Naive thymus-derived CD8-positive, alpha-beta T cell (primary cell): Measurements from ENCODE around the gene TCF3. TPM values are rescaled to one million over a fixed set of nuclear protein-coding genes. Genes with fewer than 3 reads are reported as not detected.
A peak's percentile ranks its signal among the peaks of the same experiment; 100 is the strongest.

ENCODE experiments used
- ATAC-seq, 2 donors: fragments of 150-1000 bp; cut with Tn5 transposase in 1 of 2; sonication (Bioruptor Pico), chemical (Tn5 transposase) in 1 of 2; 1 replicate in 1 of 2; 2 replicates in 1 of 2; pipeline ENCODE4 v1.10.0; 2021; ENCODE audit warnings: mild to moderate bottlenecking in 2 of 2, moderate library complexity in 2 of 2
- POLR2A ChIA-PET: fragments of 350-600 bp; sonication (Branson Sonifier 250); formaldehyde crosslinking; loops from one replicate; lab custom pipeline; 2021; ENCODE audit warnings: antibody characterized with exemption; lab: Charles Lee
- DNase-seq, 10 donors: peaks; one replicate each; pipeline versions ENCODE4 v3.0.0 to v3.0.0-alpha.2; 2020 to 2022
- H3K27ac Mint-ChIP-seq, 10 donors: one replicate each; pipeline ENCODE4 v1.8.0; 2020 to 2022; ENCODE audit warnings: mild to moderate bottlenecking in 10 of 10, mixed read lengths in 10 of 10, moderate library complexity in 4 of 10, inconsistent platforms in 1 of 10
- H3K27me3 Mint-ChIP-seq, 5 donors: one replicate each; pipeline ENCODE4 v1.8.0; 2021 to 2022; ENCODE audit warnings: mixed read lengths in 5 of 5
- H3K36me3 Mint-ChIP-seq, 3 donors: one replicate each; pipeline ENCODE4 v1.8.0; 2020 to 2022; ENCODE audit warnings: mixed read lengths in 3 of 3, mild to moderate bottlenecking in 2 of 3, inconsistent platforms in 1 of 3
- H3K4me1 Mint-ChIP-seq, 4 donors: one replicate each; pipeline ENCODE4 v1.8.0; 2021 to 2022; ENCODE audit warnings: mixed read lengths in 4 of 4
- H3K4me3 Mint-ChIP-seq, 10 donors: one replicate each; pipeline ENCODE4 v1.8.0; 2020 to 2022; ENCODE audit warnings: mild to moderate bottlenecking in 10 of 10, mixed read lengths in 10 of 10, moderate library complexity in 6 of 10, inconsistent platforms in 1 of 10
- H3K9me3 Mint-ChIP-seq, 9 donors: one replicate each; pipeline ENCODE4 v1.8.0; 2020 to 2022; ENCODE audit warnings: mixed read lengths in 9 of 9, mild to moderate bottlenecking in 3 of 9, inconsistent platforms in 1 of 9, moderate library complexity in 1 of 9
- polyA plus RNA-seq, 3 donors: library from polyadenylated mRNA; unstranded; fragments of 300-500 nt; fragmentation: Illumina TruSeq; gene quantifications; one replicate each; pipeline ENCODE4 v1.2.3, GENCODE V29; 2021
- total RNA-seq, 8 experiments: library from RNA in 2 of 8; stranded (reverse) in 2 of 8; gene quantifications; one replicate each; pipeline ENCODE4 v1.2.3 and lab custom pipeline; 2021 to 2026

The TCF3 gene
- total and polyA plus RNA-seq, 5 experiments from 2014 or later = 7.8 to 102 (median 33.0) TPM

GRCh38 chr19:1610579-1610978 is 41.8 kb downstream of the TCF3 start:
- H3K4me3 Mint-ChIP-seq = peak overlapping the region in 8 of 10 donors; percentile 22 to 82 (median 30)
- peak overlapping the region in 9 of 10 donors; percentile 26 to 85 (median 63) for H3K27ac Mint-ChIP-seq
- peaks cover 0 to 36% (median 12%) of the 10 kb centered on the region in 3 donors for H3K36me3 Mint-ChIP-seq
- H3K27me3 Mint-ChIP-seq = no peaks in the 10 kb centered on the region
- POLR2A ChIA-PET = interaction anchor here (1.9 kb wide), 1 partner anchor 18 kb away, joined by 8 read pairs; the partner anchor contains the start of gene MBD3
- ATAC-seq (peak; percentile 1 to 14), DNase-seq (peak in 8 of 10 donors; percentile 35 to 73 (median 53))
- H3K9me3 Mint-ChIP-seq = no peaks in the 10 kb centered on the region
- peaks cover 13 to 58% (median 47%) of the 10 kb centered on the region in 4 donors for H3K4me1 Mint-ChIP-seq

- Mint-ChIP-seq H3K36me3 (peaks cover 0 to 33% (median 9%) of the 10 kb centered on the region in 3 donors), H3K4me1 (peaks cover 16 to 58% (median 50%) of the 10 kb centered on the region in 4 donors), H3K27me3 (no peaks in the 10 kb centered on the region), H3K27ac (peak overlapping the region in 8 of 10 donors; percentile 30 to 90 (median 76)), H3K4me3 (peak overlapping the region in 9 of 10 donors; percentile 60 to 86 (median 85)), H3K9me3 (no peaks in the 10 kb centered on the region)
- POLR2A ChIA-PET = interaction anchor here (0.9 to 1.9 kb wide), 3 partner anchors 17 to 42 kb away, joined by 3 to 8 read pairs (median 3); partner anchors contain the start of gene MBD3
- no peak for ATAC-seq
- no peak for DNase-seq
Observed at GRCh38 chr19:1609680-1610474, 42.5 kb downstream of the TCF3 start.

GRCh38 chr19:1609103-1609396 is 43.4 kb downstream of the TCF3 start:
- Mint-ChIP-seq H3K9me3 (no peaks in the 10 kb centered on the region), H3K4me3 (peak overlapping the region; percentile 70 to 88 (median 85)), H3K27me3 (no peaks in the 10 kb centered on the region), H3K36me3 (peaks cover 0 to 25% (median 8%) of the 10 kb centered on the region in 3 donors), H3K4me1 (peaks cover 16 to 63% (median 54%) of the 10 kb centered on the region in 4 donors), H3K27ac (peak overlapping the region in 9 of 10 donors; percentile 24 to 90 (median 74))
- DNase-seq (peak in 3 of 10 donors; percentile 16 to 25 (median 23)), ATAC-seq (no peak)
- POLR2A ChIA-PET = interaction anchor here (1.4 to 1.9 kb wide), 2 partner anchors 16 to 43 kb away, joined by 8 to 9 read pairs; partner anchors contain the start of genes MBD3 and TCF3

GRCh38 chr19:1608359-1609102 is 43.9 kb downstream of the TCF3 start:
- Mint-ChIP-seq H3K36me3 (peaks cover 0 to 19% (median 7%) of the 10 kb centered on the region in 3 donors), H3K4me3 (peak overlapping the region; percentile 70 to 88 (median 85)), H3K9me3 (no peaks in the 10 kb centered on the region), H3K27ac (peak overlapping the region; percentile 61 to 93 (median 80)), H3K27me3 (no peaks in the 10 kb centered on the region), H3K4me1 (peaks cover 16 to 68% (median 56%) of the 10 kb centered on the region in 4 donors)
- POLR2A ChIA-PET = interaction anchor here (1.4 to 1.9 kb wide), 2 partner anchors 15 to 44 kb away, joined by 8 to 9 read pairs; partner anchors contain the start of genes MBD3 and TCF3
- peak in 7 of 10 donors; percentile 21 to 72 (median 39) for DNase-seq
- no peak for ATAC-seq

- H3K4me1 Mint-ChIP-seq = peaks cover 23 to 72% (median 63%) of the 10 kb centered on the region in 4 donors
- peak overlapping the region; percentile 94 to 100 (median 98) for H3K27ac Mint-ChIP-seq
- peaks cover 0 to 8% (median 3%) of the 10 kb centered on the region in 3 donors for H3K36me3 Mint-ChIP-seq
Observed at GRCh38 chr19:1606138-1606651, 46.2 kb downstream of the TCF3 start.

GRCh38 chr19:1605236-1606137 is 46.9 kb downstream of the TCF3 start, which contains the start of gene UQCR11:
Gene UQCR11 (minus strand): TSS chr19:1605462. CDS start chr19:1605409, 53 bp downstream.
- Mint-ChIP-seq H3K4me3 (peak within 1 kb of the TSS; percentile 91 to 99 (median 98)), H3K27ac (peak within 1 kb of the TSS; percentile 94 to 100 (median 98)), H3K36me3 (peaks cover 0 to 3% (median 2%) of the 10 kb centered on the region in 3 donors), H3K27me3 (no peaks in the 10 kb centered on the region), H3K4me1 (peaks cover 21 to 68% (median 57%) of the 10 kb centered on the region in 4 donors), H3K9me3 (no peaks in the 10 kb centered on the region)
- DNase-seq (peak; percentile 85 to 95 (median 88)), ATAC-seq (peak; percentile 78 to 85)
- POLR2A ChIA-PET = interaction anchor here (0.6 to 4.7 kb wide), 11 partner anchors 9 to 163 kb away, joined by 3 to 52 read pairs (median 6); partner anchors contain the start of genes MBD3 and TCF3

More at GRCh38 chr19:1606138-1606651, 46.2 kb downstream of the TCF3 start:
- H3K9me3 Mint-ChIP-seq = no peaks in the 10 kb centered on the region
- POLR2A ChIA-PET = interaction anchor here (0.6 to 4.7 kb wide), 9 partner anchors 9 to 164 kb away, joined by 4 to 52 read pairs (median 6); partner anchors contain the start of genes MBD3 and TCF3
- H3K4me3 Mint-ChIP-seq = peak overlapping the region; percentile 91 to 99 (median 98)
- DNase-seq (no peak), ATAC-seq (no peak)
- no peaks in the 10 kb centered on the region for H3K27me3 Mint-ChIP-seq

GRCh38 chr19:1602091-1602707 is 50.2 kb downstream of the TCF3 start:
- ATAC-seq (no peak), DNase-seq (no peak)
- Mint-ChIP-seq H3K27ac (peak overlapping the region in 1 of 10 donors; percentile 27), H3K4me1 (peaks cover 13 to 52% (median 33%) of the 10 kb centered on the region in 4 donors), H3K4me3 (peak overlapping the region in 1 of 10 donors; percentile 75), H3K9me3 (no peaks in the 10 kb centered on the region), H3K27me3 (no peaks in the 10 kb centered on the region), H3K36me3 (peaks cover 0 to 24% (median 10%) of the 10 kb centered on the region in 3 donors)
- POLR2A ChIA-PET = interaction anchor here (1.1 to 1.4 kb wide), 2 partner anchors 9 to 35 kb away, joined by 3 to 8 read pairs; partner anchors contain the start of genes MBD3 and MEX3D

- ATAC-seq (no peak), DNase-seq (no peak)
- H3K4me1 Mint-ChIP-seq = peaks cover 13 to 47% (median 29%) of the 10 kb centered on the region in 4 donors
- peaks cover 0 to 29% (median 11%) of the 10 kb centered on the region in 3 donors for H3K36me3 Mint-ChIP-seq
- no peaks in the 10 kb centered on the region for H3K27me3 Mint-ChIP-seq
- POLR2A ChIA-PET = interaction anchor here (1.1 to 1.4 kb wide), 2 partner anchors 9 to 34 kb away, joined by 3 to 8 read pairs; partner anchors contain the start of genes MBD3 and MEX3D
- no peaks in the 10 kb centered on the region for H3K9me3 Mint-ChIP-seq
- H3K27ac Mint-ChIP-seq = peak overlapping the region in 3 of 10 donors; percentile 5 to 78 (median 72)
- peak overlapping the region in 2 of 10 donors; percentile 56 to 63 for H3K4me3 Mint-ChIP-seq
Observed at GRCh38 chr19:1601613-1602064, 50.8 kb downstream of the TCF3 start.

GRCh38 chr19:1599460-1599846 is 53.0 kb downstream of the TCF3 start:
- Mint-ChIP-seq H3K27me3 (no peaks in the 10 kb centered on the region), H3K4me1 (peaks cover 7 to 33% (median 15%) of the 10 kb centered on the region in 4 donors), H3K9me3 (no peaks in the 10 kb centered on the region), H3K36me3 (peaks cover 0 to 40% (median 13%) of the 10 kb centered on the region in 3 donors), H3K27ac (peak overlapping the region in 1 of 10 donors; percentile 52), H3K4me3 (no peak overlapping the region)
- DNase-seq (no peak), ATAC-seq (no peak)
- POLR2A ChIA-PET = interaction anchor here (0.7 kb wide), 1 partner anchor 48 kb away, joined by 4 read pairs; no protein-coding TSS in a partner anchor

GRCh38 chr19:1598777-1599459 is 53.5 kb downstream of the TCF3 start:
- Mint-ChIP-seq H3K27me3 (no peaks in the 10 kb centered on the region), H3K4me1 (peaks cover 7 to 28% (median 12%) of the 10 kb centered on the region in 4 donors), H3K36me3 (peaks cover 0 to 40% (median 13%) of the 10 kb centered on the region in 3 donors), H3K4me3 (peak overlapping the region in 1 of 10 donors; percentile 34), H3K27ac (peak overlapping the region in 2 of 10 donors; percentile 31 to 62), H3K9me3 (no peaks in the 10 kb centered on the region)
- ATAC-seq (no peak), DNase-seq (no peak)
- POLR2A ChIA-PET = interaction anchor here (0.6 kb wide), 2 partner anchors 144 to 555 kb away, joined by 3 to 4 read pairs; no protein-coding TSS in a partner anchor
